GM12892 (cell line): ENCODE results near the gene PELI3. TPM values are rescaled to one million over a fixed set of nuclear protein-coding genes. Genes with fewer than 3 reads are reported as not detected.
A peak's percentile ranks its signal among the peaks of the same experiment; 100 is the strongest.
"Not testable (repeated sequence)": the region's sequence is repeated elsewhere in the genome, so short reads cannot be mapped to it uniquely, and the experiment has no call there.

Experiments
- DNase-seq: peaks from one replicate; pipeline ENCODE4 v3.0.0; 2011; ENCODE audit not compliant: insufficient read length
- FAIRE-seq: peaks from 2 replicates; lab custom pipeline; 2011; peaks lifted over from hg19 to GRCh38; lab: Jason Lieb, UNC
- POLR2A ChIP-seq: IDR thresholded peaks from 2 replicates; pipeline ENCODE4 v1.6.1; 2011; ENCODE audit warnings: low read depth, low read length, control low read depth
- POLR2AphosphoS5 ChIP-seq: IDR thresholded peaks from 2 replicates; pipeline ENCODE4 v1.6.1; 2011; ENCODE audit warnings: low read depth, low read length, control low read depth
- TAF1 ChIP-seq: IDR thresholded peaks from 2 replicates; pipeline ENCODE4 v1.6.1; 2011; ENCODE audit warnings: low read depth, mild to moderate bottlenecking, control low read depth, low read length, borderline replicate concordance
- polyA plus RNA-seq: library from polyadenylated mRNA; unstranded; fragments of >200 nt; gene quantifications from one replicate; pipeline ENCODE4 v1.2.1, GENCODE V29; 2012; ENCODE audit warnings: missing spikeins, inconsistent platforms; ENCODE audit not compliant: missing spikeins

The PELI3 gene
- polyA plus RNA-seq: 1.9 TPM

- peak; percentile 96 for DNase-seq
- TF ChIP-seq POLR2A (no peak), TAF1 (no peak), POLR2AphosphoS5 (no peak)
- peak; percentile 99 for FAIRE-seq
These were observed at the start of gene PELI3 for GRCh38 chr11:66466225-66467033. Gene PELI3 (plus strand): TSS chr11:66466905. CDS start chr11:66468129, 1,224 bp downstream.

DNA sequence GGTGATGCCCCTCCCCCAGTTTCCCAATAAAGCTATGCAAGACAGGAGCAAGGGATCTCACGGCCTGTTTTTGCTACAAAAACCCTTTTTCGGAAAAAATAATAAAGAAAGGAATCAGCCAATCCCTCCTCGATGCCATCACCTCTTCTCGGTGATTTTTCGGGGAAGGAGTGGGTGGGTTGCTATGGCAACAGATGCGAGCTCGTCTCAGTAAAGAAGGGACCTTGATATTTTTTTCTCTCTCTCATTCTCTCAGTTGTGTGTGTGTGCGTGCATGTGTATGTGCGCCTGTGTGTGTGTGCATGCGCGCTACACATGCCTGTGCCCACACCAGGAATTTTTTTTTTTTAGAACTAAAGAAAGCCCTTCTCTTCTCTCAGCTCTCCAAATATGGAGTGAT lies 49.7 kb upstream of the PELI3 start:
- TF ChIP-seq TAF1: no peak
- no peak for TF ChIP-seq POLR2AphosphoS5
- TF ChIP-seq POLR2A: no peak
- FAIRE-seq (no peak), DNase-seq (no peak)

DNA sequence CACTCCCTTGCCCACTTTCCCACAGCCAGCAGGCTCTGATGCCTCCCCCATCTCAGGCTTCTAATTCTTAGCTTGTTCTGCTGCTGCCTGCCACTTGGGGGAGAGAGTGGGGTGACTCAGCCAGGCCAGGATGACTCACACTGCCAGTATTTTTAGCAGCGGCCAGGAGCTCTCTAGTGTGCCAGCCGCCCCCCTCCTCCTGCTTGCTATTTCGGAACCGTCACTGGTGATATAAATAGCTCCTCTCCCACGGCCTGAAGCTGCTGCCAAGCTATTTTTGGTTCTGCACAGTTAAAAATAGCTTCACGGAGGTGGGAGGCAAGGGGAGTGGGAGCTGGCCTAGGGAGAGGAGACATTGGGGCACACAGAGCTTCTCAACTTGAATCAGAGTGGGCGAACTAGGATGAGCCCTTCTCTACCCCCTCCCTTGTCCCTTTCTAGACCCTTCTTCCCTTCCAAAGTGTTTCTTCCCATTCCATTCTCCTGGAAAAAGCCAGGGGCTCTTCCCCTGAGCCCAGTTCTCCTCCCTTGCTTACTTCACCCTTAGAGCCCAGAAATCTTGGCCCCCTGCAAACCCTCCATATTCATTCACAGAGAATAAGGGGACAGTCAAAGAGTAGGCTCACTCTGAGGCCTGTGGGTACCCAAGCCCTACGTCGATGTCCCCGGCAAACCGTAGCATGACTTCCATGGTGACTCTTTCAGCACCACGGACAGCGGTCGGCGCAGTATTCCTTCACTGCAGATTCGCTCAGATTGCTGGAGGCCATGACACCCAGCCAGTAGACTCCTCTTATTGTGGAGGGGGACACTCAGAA lies 48.3 kb upstream of the PELI3 start:
- TF ChIP-seq POLR2A (no peak), TAF1 (no peak), POLR2AphosphoS5 (no peak)
- DNase-seq (no peak), FAIRE-seq (no peak)

GRCh38 chr11:66418986-66419308 lies 47.8 kb upstream of the PELI3 start:
- FAIRE-seq (no peak), DNase-seq (no peak)
- TF ChIP-seq TAF1: no peak
- no peak for TF ChIP-seq POLR2AphosphoS5
- TF ChIP-seq POLR2A: no peak

GRCh38 chr11:66419825-66420224 lies 46.9 kb upstream of the PELI3 start:
- FAIRE-seq (no peak), DNase-seq (no peak)

DNA sequence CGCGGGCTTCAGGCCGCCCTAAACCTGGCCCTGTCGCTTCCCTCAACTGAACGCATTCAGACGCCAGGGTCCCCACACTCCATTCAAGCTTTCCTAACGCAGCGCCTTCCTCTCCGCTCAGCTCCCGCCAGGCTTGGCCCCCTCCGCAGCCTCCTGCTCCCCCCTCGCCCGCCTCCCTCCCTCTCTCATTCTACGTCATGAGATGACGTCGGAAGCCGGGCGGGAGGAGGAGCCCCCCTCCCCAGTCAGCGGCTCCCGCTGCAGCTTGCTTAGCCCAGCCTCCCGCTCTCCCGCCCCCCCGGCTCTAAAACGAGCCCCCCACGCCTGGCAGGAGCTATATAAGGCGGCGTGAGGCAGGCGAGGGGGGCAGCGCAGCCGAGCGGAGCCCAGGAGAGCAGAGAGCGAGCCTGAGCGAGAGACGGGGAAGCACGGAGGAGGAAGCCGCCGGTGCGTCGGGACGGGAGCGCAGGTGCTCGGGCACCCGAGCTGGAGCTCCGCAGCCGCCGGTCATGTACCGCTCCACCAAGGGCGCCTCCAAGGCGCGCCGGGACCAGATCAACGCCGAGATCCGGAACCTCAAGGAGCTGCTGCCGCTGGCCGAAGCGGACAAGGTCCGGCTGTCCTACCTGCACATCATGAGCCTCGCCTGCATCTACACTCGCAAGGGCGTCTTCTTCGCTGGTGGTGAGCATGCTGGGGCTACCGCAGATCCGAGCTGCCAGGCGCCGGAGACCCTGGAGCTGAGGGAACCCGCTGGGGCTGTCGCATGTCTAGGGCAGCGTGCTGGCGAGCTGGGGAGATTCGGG lies 45.8 kb upstream of the PELI3 start, which contains the start of gene NPAS4:
Gene NPAS4 (plus strand): TSS at position 365 of the 806 bp plus-strand sequence. CDS start 145 bp downstream, at position 510.
- no peak for TF ChIP-seq POLR2AphosphoS5
- TF ChIP-seq POLR2A: no peak
- TF ChIP-seq TAF1: no peak
- DNase-seq (no peak), FAIRE-seq (no peak)

More at GRCh38 chr11:66419825-66420224, 46.9 kb upstream of the PELI3 start:
- TF ChIP-seq POLR2A: no peak
- TF ChIP-seq TAF1: no peak
- no peak for TF ChIP-seq POLR2AphosphoS5

- DNase-seq: peak; percentile 81
- TF ChIP-seq POLR2AphosphoS5: no peak
- no peak for TF ChIP-seq TAF1
- TF ChIP-seq POLR2A: no peak
- peak; percentile 96 for FAIRE-seq
These were observed 45.1 kb upstream of the PELI3 start for GRCh38 chr11:66421492-66422205.

DNA sequence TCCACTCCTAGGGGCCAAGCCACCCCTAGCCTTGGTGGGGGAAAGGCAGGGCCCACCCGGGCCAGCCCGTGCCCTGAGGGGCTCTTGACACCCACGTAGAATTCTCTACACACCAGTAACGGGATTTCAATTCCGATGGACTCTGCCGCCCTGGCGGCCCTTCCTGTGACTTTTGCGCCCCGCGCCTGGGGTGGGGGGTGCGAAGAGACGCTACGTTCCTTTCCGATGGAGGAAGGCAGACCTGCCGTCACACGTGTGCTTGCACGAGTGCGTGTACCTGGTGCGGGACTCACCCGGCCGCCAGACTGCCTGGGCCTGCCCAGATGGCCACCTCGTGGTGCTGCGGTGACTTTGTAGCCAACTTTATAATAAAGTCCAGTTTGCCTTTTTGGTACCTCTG lies 40.4 kb upstream of the PELI3 start:
- no peak for DNase-seq

DNA sequence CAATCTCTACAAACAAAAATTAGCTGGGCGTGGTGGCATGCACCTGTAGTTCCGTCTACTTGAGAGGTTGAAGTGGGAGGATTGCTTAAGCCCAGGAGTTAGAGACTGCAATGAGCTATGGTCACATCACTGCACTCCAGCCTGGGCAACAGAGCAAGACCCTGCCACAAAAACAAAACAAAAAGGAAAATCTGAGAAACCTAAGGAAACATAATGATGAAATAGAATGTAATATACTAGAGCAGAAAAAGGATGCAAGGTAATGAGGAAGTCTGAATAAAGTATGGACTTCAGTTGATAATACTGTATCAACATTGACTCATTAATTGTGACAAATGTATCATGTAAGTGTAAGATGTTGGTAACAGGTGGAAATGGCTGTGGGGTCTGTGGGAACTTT lies 37.8 kb upstream of the PELI3 start:
- DNase-seq (no peak), FAIRE-seq (no peak)
- no peak for TF ChIP-seq POLR2AphosphoS5

More for the DNA sequence above, 40.4 kb upstream of the PELI3 start:
- no peak for FAIRE-seq
- TF ChIP-seq POLR2AphosphoS5 (no peak), POLR2A (no peak), TAF1 (no peak)

GRCh38 chr11:66429983-66430602 lies 36.6 kb upstream of the PELI3 start:
- DNase-seq (peak; percentile 65), FAIRE-seq (peak; percentile 86)
- TF ChIP-seq TAF1 (no peak), POLR2A (no peak), POLR2AphosphoS5 (no peak)

GRCh38 chr11:66431287-66431686 lies 35.4 kb upstream of the PELI3 start:
- not testable (repeated sequence) for DNase-seq, FAIRE-seq

GRCh38 chr11:66431871-66432329 lies 34.8 kb upstream of the PELI3 start:
- FAIRE-seq, DNase-seq: not testable (repeated sequence)
